Naive thymus-derived CD8-positive, alpha-beta T cell (primary cell): ENCODE data around the gene CTSA. TPM values are rescaled to one million over a fixed set of nuclear protein-coding genes. Genes with fewer than 3 reads are reported as not detected.

ENCODE experiments used
- ATAC-seq, 2 donors: fragments of 150-1000 bp; cut with Tn5 transposase in 1 of 2; sonication (Bioruptor Pico), chemical (Tn5 transposase) in 1 of 2; 1 replicate in 1 of 2; 2 replicates in 1 of 2; pipeline ENCODE4 v1.10.0; 2021; ENCODE audit warnings: mild to moderate bottlenecking in 2 of 2, moderate library complexity in 2 of 2
- POLR2A ChIA-PET: fragments of 350-600 bp; sonication (Branson Sonifier 250); formaldehyde crosslinking; loops from one replicate; lab custom pipeline; 2021; ENCODE audit warnings: antibody characterized with exemption; lab: Charles Lee
- DNase-seq, 10 donors: peaks; one replicate each; pipeline versions ENCODE4 v3.0.0 to v3.0.0-alpha.2; 2020 to 2022
- H3K27ac Mint-ChIP-seq, 10 donors: one replicate each; pipeline ENCODE4 v1.8.0; 2020 to 2022; ENCODE audit warnings: mild to moderate bottlenecking in 10 of 10, mixed read lengths in 10 of 10, moderate library complexity in 4 of 10, inconsistent platforms in 1 of 10
- H3K27me3 Mint-ChIP-seq, 5 donors: one replicate each; pipeline ENCODE4 v1.8.0; 2021 to 2022; ENCODE audit warnings: mixed read lengths in 5 of 5
- H3K36me3 Mint-ChIP-seq, 3 donors: one replicate each; pipeline ENCODE4 v1.8.0; 2020 to 2022; ENCODE audit warnings: mixed read lengths in 3 of 3, mild to moderate bottlenecking in 2 of 3, inconsistent platforms in 1 of 3
- H3K4me1 Mint-ChIP-seq, 4 donors: one replicate each; pipeline ENCODE4 v1.8.0; 2021 to 2022; ENCODE audit warnings: mixed read lengths in 4 of 4
- H3K4me3 Mint-ChIP-seq, 10 donors: one replicate each; pipeline ENCODE4 v1.8.0; 2020 to 2022; ENCODE audit warnings: mild to moderate bottlenecking in 10 of 10, mixed read lengths in 10 of 10, moderate library complexity in 6 of 10, inconsistent platforms in 1 of 10
- H3K9me3 Mint-ChIP-seq, 9 donors: one replicate each; pipeline ENCODE4 v1.8.0; 2020 to 2022; ENCODE audit warnings: mixed read lengths in 9 of 9, mild to moderate bottlenecking in 3 of 9, inconsistent platforms in 1 of 9, moderate library complexity in 1 of 9
- polyA plus RNA-seq, 3 donors: library from polyadenylated mRNA; unstranded; fragments of 300-500 nt; fragmentation: Illumina TruSeq; gene quantifications; one replicate each; pipeline ENCODE4 v1.2.3, GENCODE V29; 2021
- total RNA-seq, 8 experiments: library from RNA in 2 of 8; stranded (reverse) in 2 of 8; gene quantifications; one replicate each; pipeline ENCODE4 v1.2.3 and lab custom pipeline; 2021 to 2026

Gene CTSA
- total and polyA plus RNA-seq, 5 experiments from 2014 or later, result 79.1 to 128 (median 82.7) TPM

GRCh38 chr20:45947110-45947866 lies 56.2 kb downstream of the CTSA start:
- Mint-ChIP-seq H3K4me3 (no peak overlapping the region), H3K27ac (peak overlapping the region in 5 of 10 donors; percentile 14 to 84 (median 40)), H3K9me3 (no peaks in the 10 kb centered on the region), H3K36me3 (peaks cover 3 to 83% (median 14%) of the 10 kb centered on the region in 3 donors), H3K4me1 (peaks cover 0 to 28% (median 5%) of the 10 kb centered on the region in 4 donors), H3K27me3 (no peaks in the 10 kb centered on the region)
- no peak for ATAC-seq
- POLR2A ChIA-PET, result interaction anchor here (1.2 to 13.1 kb wide), 2 partner anchors 10 to 57 kb away, joined by 5 to 138 read pairs; partner anchors contain the start of gene PCIF1
- DNase-seq, result peak in 1 of 10 donors; percentile 56

DNA sequence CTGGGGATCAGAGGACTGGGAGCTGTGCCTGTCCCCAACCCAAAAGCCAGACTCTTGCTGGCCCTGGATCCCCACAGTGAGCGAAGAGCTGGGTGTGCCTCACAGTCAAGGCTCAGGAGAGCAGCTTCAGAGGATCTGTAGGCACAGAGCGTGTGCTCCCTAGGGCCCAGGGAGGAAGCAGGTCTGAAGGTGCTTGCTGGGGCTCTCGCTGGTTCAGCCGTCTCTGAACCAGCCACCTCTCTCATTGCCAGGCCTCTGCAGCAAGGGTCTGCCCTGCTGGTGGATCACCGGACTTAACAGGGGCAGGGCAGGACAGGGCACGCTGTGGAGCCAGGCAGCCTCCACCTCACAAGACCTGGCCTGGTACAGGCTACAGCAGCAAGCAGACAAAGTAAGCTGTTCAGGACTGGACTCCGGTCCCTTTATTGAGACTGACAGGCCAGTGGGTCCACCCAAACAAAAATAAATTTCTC lies 57.2 kb downstream of the CTSA start:
- Mint-ChIP-seq H3K36me3 (peaks cover 3 to 75% (median 14%) of the 10 kb centered on the region in 3 donors), H3K27me3 (no peaks in the 10 kb centered on the region), H3K4me1 (peaks cover 0 to 28% (median 5%) of the 10 kb centered on the region in 4 donors), H3K9me3 (no peaks in the 10 kb centered on the region), H3K27ac (peak overlapping the region in 3 of 10 donors; percentile 9 to 77 (median 14)), H3K4me3 (no peak overlapping the region)
- ATAC-seq (peak in 1 of 2 donors; percentile 10), DNase-seq (no peak)
- POLR2A ChIA-PET, result interaction anchor here (0.8 to 13.1 kb wide), 3 partner anchors 11 to 58 kb away, joined by 3 to 138 read pairs (median 3); partner anchors contain the start of gene PCIF1

Other genes starting within 250 kb of the CTSA start
- not detected for gene WFDC11, start 221.1 kb upstream of the CTSA start, total RNA-seq
- gene WFDC11, start 221.1 kb upstream of the CTSA start, polyA plus RNA-seq, result not detected
- not detected for gene WFDC13, start 189.3 kb upstream of the CTSA start, total RNA-seq
- not detected for gene WFDC13, start 189.3 kb upstream of the CTSA start, polyA plus RNA-seq
- gene WFDC10B, start 186.3 kb upstream of the CTSA start, total RNA-seq, result not detected
- gene WFDC10B, start 186.3 kb upstream of the CTSA start, polyA plus RNA-seq, result not detected
- gene SPINT4, start 169.0 kb upstream of the CTSA start, total RNA-seq, result not detected
- gene SPINT4, start 169.0 kb upstream of the CTSA start, polyA plus RNA-seq, result not detected
- not detected for gene WFDC3, start 99.5 kb upstream of the CTSA start, total RNA-seq
- gene WFDC3, start 99.5 kb upstream of the CTSA start, polyA plus RNA-seq, result under 1 TPM in 1 of 3 donors, not detected in 2; 0.73 TPM
- gene DNTTIP1, start 99.4 kb upstream of the CTSA start, total RNA-seq, result 10 to 100 TPM; 18.5 to 26.3 TPM
- gene DNTTIP1, start 99.4 kb upstream of the CTSA start, polyA plus RNA-seq, result 10 to 100 TPM; 26.3 to 41.2 (median 29.5) TPM
- under 1 TPM in 1 of 2 experiments, not detected in 1; 0.44 TPM for gene UBE2C, start 78.7 kb upstream of the CTSA start, total RNA-seq
- not detected for gene UBE2C, start 78.7 kb upstream of the CTSA start, polyA plus RNA-seq
- gene TNNC2, start 64.0 kb upstream of the CTSA start, total RNA-seq, result under 1 TPM in 1 of 2 experiments, not detected in 1; 0.58 TPM
- gene TNNC2, start 64.0 kb upstream of the CTSA start, polyA plus RNA-seq, result under 1 TPM in 1 of 3 donors, not detected in 2; 0.53 TPM
- gene SNX21, start 57.5 kb upstream of the CTSA start, total RNA-seq, result 1 to 10 TPM; 1.3 to 1.8 TPM
- gene SNX21, start 57.5 kb upstream of the CTSA start, polyA plus RNA-seq, result 1 to 10 TPM in 2 of 3 donors, under 1 TPM in 1; 0.30 to 2.2 (median 1.4) TPM
- 10 to 100 TPM; 29.6 to 33.3 TPM for gene ACOT8, start 33.9 kb upstream of the CTSA start, total RNA-seq
- gene ACOT8, start 33.9 kb upstream of the CTSA start, polyA plus RNA-seq, result 10 to 100 TPM; 37.5 to 46.2 (median 38.4) TPM
- gene ZSWIM3, start 33.7 kb upstream of the CTSA start, total RNA-seq, result 1 to 10 TPM; 4.3 to 4.4 TPM
- gene ZSWIM3, start 33.7 kb upstream of the CTSA start, polyA plus RNA-seq, result 1 to 10 TPM in 1 of 3 donors, under 1 TPM in 2; 0.35 to 2.1 (median 0.65) TPM
- gene ZSWIM1, start 10.1 kb upstream of the CTSA start, total RNA-seq, result 10 to 100 TPM; 16.5 to 17.6 TPM
- 1 to 10 TPM in 2 of 3 donors, under 1 TPM in 1; 0.96 to 9.8 (median 1.7) TPM for gene ZSWIM1, start 10.1 kb upstream of the CTSA start, polyA plus RNA-seq
- 1 to 10 TPM; 4.1 to 4.8 TPM for gene SPATA25, start 3.7 kb upstream of the CTSA start, total RNA-seq
- gene SPATA25, start 3.7 kb upstream of the CTSA start, polyA plus RNA-seq, result under 1 TPM in 2 of 3 donors, not detected in 1; 0.24 to 0.42 TPM
- gene NEURL2, start 127 bp upstream of the CTSA start, total RNA-seq, result 1 to 10 TPM; 5.0 to 5.9 TPM
- 1 to 10 TPM in 2 of 3 donors, under 1 TPM in 1; 0.53 to 2.2 (median 1.8) TPM for gene NEURL2, start 127 bp upstream of the CTSA start, polyA plus RNA-seq
- gene PLTP, start 20.8 kb downstream of the CTSA start, total RNA-seq, result under 1 TPM in 1 of 2 experiments, not detected in 1; 0.27 TPM
- gene PLTP, start 20.8 kb downstream of the CTSA start, polyA plus RNA-seq, result 1 to 10 TPM in 1 of 3 donors, under 1 TPM in 2; 0.18 to 2.2 (median 0.68) TPM
- 10 to 100 TPM; 77.7 to 83.3 TPM for gene PCIF1, start 43.3 kb downstream of the CTSA start, total RNA-seq
- 10 to 100 TPM; 60.8 to 94.2 (median 78.7) TPM for gene PCIF1, start 43.3 kb downstream of the CTSA start, polyA plus RNA-seq
- gene ZNF335, start 80.9 kb downstream of the CTSA start, total RNA-seq, result 10 to 100 TPM; 53.1 to 56.2 TPM
- gene ZNF335, start 80.9 kb downstream of the CTSA start, polyA plus RNA-seq, result 10 to 100 TPM in 1 of 3 donors, 1 to 10 TPM in 2; 6.4 to 13.2 (median 7.8) TPM
- 1 to 10 TPM in 1 of 2 experiments, under 1 TPM in 1; 0.75 to 1.3 TPM for gene MMP9, start 117.6 kb downstream of the CTSA start, total RNA-seq
- not detected for gene MMP9, start 117.6 kb downstream of the CTSA start, polyA plus RNA-seq
- 1 to 10 TPM; 1.0 to 1.5 TPM for gene SLC12A5, start 137.9 kb downstream of the CTSA start, total RNA-seq
- gene SLC12A5, start 137.9 kb downstream of the CTSA start, polyA plus RNA-seq, result under 1 TPM in 1 of 3 donors, not detected in 2; 0.83 TPM
- 10 to 100 TPM; 42.2 to 43.9 TPM for gene NCOA5, start 198.6 kb downstream of the CTSA start, total RNA-seq
- 10 to 100 TPM; 13.0 to 36.0 (median 18.4) TPM for gene NCOA5, start 198.6 kb downstream of the CTSA start, polyA plus RNA-seq
- 10 to 100 TPM; 10.1 to 11.8 TPM for gene CD40, start 227.0 kb downstream of the CTSA start, total RNA-seq
- gene CD40, start 227.0 kb downstream of the CTSA start, polyA plus RNA-seq, result 1 to 10 TPM; 2.0 to 4.3 (median 3.1) TPM